ENCODE results near the gene TCF7L1.
"Not testable (repeated sequence)": the region's sequence is repeated elsewhere in the genome, so short reads cannot be mapped to it uniquely, and the experiment has no call there.

GRCh38 chr2:85343207-85343895, 210.2 kb downstream of the TCF7L1 start:
- TF ChIP-seq CTCF (IDR thresholded peaks at IDR 0.05; ENCODE audit: low read depth, low read length); EZH2phosphoT487 (IDR thresholded peaks at IDR 0.05; ENCODE audit: low read depth): not testable (repeated sequence)
